ENCODE data around the gene USP48.

GRCh38 chr1:21652101-21652936 lies 130.6 kb downstream of the USP48 start:
- TF ChIP-seq CTCF (IDR thresholded peaks at IDR 0.05) (no peak), POLR2A (IDR thresholded peaks at IDR 0.05) (no peak)

Measured in esophagus squamous epithelium (tissue), 4 donors.